ENCODE measurements around the gene BLCAP. TPM values are rescaled to one million over a fixed set of nuclear protein-coding genes. Genes with fewer than 3 reads are reported as not detected.

BLCAP gene
- total RNA-seq, 3 donors from 2014 or later, result 62.9 to 81.8 (median 63.2) TPM

DNA sequence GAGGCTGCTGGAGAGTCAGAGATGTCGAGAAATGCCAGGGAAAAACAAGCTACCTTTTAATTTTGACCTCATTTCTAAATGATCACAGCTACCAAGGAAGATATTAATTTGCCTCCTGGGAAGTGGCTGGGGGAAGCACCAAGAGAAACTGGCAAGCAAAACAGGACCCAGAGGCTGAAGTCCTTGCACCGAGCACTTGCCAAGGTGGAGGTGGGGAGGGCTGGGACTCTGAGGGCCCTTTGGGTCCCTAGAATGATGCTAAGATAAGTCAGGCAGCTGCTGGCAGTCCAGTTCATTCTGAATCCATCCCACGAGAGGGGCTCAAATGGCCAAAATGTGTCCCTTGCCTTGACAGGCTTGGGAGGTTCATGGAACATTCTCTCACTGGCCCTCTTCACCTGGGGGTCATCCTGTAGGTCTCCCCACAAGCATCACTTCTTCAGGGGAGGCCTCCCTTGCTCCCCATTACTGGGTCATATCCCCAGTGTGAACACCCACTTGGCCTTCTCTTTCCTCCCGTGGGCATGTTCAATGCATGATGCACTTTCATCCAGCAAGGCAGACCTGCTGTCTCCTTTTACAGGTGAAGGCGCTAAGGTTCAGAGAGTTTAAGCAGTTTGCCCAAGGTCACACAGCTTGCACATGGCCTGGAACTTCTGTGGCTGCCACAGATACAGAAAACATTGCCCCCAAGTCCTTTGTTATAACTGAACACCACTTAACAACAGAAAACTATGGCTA lies 39.1 kb upstream of the BLCAP start:
- peaks cover 0 to 65% of the 10 kb centered on the region in 2 donors for H3K27me3 ChIP-seq

DNA sequence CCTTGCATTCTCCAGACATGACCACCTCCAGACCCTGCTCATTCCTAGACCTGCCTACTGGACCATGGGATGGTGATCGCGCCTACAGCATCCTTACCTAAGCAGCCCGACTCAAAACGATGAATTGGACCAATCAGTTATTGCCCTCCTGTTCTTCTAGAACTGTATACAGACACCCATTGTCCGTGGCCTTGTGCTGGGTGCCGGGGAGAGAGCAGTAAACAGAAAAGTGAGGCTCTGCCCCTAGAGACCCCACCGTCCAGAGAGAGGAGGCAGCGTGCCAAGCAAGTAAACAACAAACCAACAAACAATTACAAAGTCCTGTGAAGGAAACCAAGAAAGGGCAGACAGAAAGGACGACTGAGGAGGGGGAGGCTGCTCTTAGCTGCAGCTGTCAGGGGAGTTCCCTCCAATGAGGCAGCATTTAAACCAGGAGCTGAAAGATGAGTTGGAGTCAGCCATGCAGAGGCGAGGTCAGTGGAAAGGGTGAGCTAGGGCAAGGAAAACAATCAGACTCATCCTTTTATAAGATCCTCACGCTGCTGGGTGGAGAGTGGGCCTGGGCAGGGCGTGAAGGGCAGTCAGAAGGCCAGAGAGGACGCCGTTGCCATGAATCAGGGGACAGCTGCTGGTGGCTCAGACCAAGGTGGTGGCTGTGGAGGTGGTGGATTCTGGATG lies 37.6 kb upstream of the BLCAP start:
- TF ChIP-seq POLR2A (IDR thresholded peaks at IDR 0.05) (no peak), POLR2AphosphoS5 (IDR thresholded peaks at IDR 0.05) (no peak)
- TF ChIP-seq, protein P1, sequence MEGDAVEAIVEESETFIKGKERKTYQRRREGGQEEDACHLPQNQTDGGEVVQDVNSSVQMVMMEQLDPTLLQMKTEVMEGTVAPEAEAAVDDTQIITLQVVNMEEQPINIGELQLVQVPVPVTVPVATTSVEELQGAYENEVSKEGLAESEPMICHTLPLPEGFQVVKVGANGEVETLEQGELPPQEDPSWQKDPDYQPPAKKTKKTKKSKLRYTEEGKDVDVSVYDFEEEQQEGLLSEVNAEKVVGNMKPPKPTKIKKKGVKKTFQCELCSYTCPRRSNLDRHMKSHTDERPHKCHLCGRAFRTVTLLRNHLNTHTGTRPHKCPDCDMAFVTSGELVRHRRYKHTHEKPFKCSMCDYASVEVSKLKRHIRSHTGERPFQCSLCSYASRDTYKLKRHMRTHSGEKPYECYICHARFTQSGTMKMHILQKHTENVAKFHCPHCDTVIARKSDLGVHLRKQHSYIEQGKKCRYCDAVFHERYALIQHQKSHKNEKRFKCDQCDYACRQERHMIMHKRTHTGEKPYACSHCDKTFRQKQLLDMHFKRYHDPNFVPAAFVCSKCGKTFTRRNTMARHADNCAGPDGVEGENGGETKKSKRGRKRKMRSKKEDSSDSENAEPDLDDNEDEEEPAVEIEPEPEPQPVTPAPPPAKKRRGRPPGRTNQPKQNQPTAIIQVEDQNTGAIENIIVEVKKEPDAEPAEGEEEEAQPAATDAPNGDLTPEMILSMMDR (IDR thresholded peaks at IDR 0.05), result no peak
- Histone ChIP-seq H3K36me3 (no peaks in the 10 kb centered on the region), H3K4me3 (no peak overlapping the region), H3K4me1 (no peaks in the 10 kb centered on the region), H3K27me3 (peaks cover 0 to 59% of the 10 kb centered on the region in 2 donors), H3K9me3 (no peaks in the 10 kb centered on the region), H3K27ac (no peak overlapping the region)
- intact Hi-C loops (cut with DNase I; ENCODE audit: low total_unique reads), result no loop called here
- no peak for DNase-seq (ENCODE audit: low spot score in 2 of 2)

More for the DNA sequence above, 39.1 kb upstream of the BLCAP start:
- no peak for DNase-seq (ENCODE audit: low spot score in 2 of 2)
- TF ChIP-seq POLR2AphosphoS5 (IDR thresholded peaks at IDR 0.05) (no peak), POLR2A (IDR thresholded peaks at IDR 0.05) (no peak)
- TF ChIP-seq, protein P1 (IDR thresholded peaks at IDR 0.05), result no peak
- Histone ChIP-seq H3K4me1 (no peaks in the 10 kb centered on the region), H3K36me3 (no peaks in the 10 kb centered on the region), H3K9me3 (no peaks in the 10 kb centered on the region), H3K4me3 (no peak overlapping the region), H3K27ac (no peak overlapping the region)
- intact Hi-C loops (cut with DNase I; ENCODE audit: low total_unique reads), result no loop called here

DNA sequence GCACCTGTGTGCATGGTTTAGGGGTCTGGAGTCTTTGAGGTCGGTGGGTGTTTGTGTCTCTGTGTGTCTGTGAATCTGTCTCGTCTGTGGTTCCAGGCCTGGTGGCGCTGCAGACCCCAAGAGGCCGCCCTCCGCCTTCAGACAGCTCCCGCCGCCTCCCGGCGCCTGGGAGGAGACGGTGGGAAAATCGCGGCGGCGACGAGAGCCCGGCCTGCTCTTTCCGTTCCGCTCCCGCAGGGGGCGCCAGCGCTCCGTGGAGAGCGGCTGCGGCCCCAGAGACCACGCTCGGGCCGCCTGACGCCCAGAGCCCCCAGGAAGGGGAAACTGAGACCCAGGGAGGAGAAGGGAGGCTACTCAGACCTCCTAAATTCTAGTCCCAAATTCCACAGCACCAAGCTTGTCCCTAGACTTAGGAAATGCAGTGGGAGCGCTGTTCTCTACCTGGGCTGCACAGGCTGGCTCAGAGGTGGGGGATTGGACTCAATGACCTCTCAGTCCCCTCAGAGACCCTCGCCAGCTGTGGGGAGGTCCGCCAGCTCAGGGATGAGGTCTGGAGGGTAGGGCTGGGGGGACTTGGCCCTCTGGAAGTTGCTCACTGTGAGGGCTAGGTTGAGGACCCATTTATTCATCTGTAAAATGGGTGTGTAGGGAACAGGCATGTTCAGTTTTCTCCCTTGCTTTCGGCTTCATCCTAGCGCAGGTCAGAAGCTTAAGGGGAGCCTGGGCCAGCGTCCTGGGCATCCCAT lies 36.9 kb upstream of the BLCAP start:
- DNase-seq (ENCODE audit: low spot score in 2 of 2), result no peak
- Histone ChIP-seq H3K9me3 (no peaks in the 10 kb centered on the region), H3K4me3 (no peak overlapping the region), H3K27ac (no peak overlapping the region), H3K36me3 (no peaks in the 10 kb centered on the region), H3K27me3 (peaks cover 0 to 52% of the 10 kb centered on the region in 2 donors), H3K4me1 (no peaks in the 10 kb centered on the region)
- intact Hi-C loops (cut with DNase I; ENCODE audit: low total_unique reads), result no loop called here
- TF ChIP-seq POLR2A (IDR thresholded peaks at IDR 0.05), result no peak
- no peak for TF ChIP-seq POLR2AphosphoS5 (IDR thresholded peaks at IDR 0.05)
- TF ChIP-seq, protein P1 (IDR thresholded peaks at IDR 0.05), result peak in 2 of 3 donors; percentile 79 to 84

DNA sequence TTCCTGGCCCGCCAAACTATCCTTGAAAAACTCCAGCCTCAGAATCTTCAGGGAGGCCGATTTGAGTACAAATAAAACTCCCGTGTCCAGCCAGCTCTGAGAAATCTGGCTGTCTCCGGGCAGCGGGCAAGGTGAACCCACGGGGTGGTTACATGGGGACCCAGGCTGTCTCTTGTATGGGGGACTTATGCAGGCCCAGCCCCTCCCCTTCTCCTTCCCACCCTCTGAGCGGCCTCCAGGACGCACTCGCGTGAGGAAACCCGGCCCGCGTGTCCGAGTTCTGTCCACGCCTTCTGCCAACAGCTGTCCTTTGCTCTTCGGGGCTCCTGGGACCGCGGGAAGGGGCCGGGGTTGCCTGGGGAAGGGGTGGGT lies 36.3 kb upstream of the BLCAP start:
- Histone ChIP-seq H3K4me1 (no peaks in the 10 kb centered on the region), H3K27ac (no peak overlapping the region), H3K36me3 (no peaks in the 10 kb centered on the region), H3K9me3 (no peaks in the 10 kb centered on the region), H3K27me3 (peaks cover 0 to 52% of the 10 kb centered on the region in 2 donors), H3K4me3 (no peak overlapping the region)
- intact Hi-C loops (cut with DNase I; ENCODE audit: low total_unique reads), result no loop called here
- TF ChIP-seq, protein P1 (IDR thresholded peaks at IDR 0.05), result no peak
- TF ChIP-seq POLR2AphosphoS5 (IDR thresholded peaks at IDR 0.05), result no peak
- TF ChIP-seq POLR2A (IDR thresholded peaks at IDR 0.05), result no peak
- DNase-seq (ENCODE audit: low spot score in 2 of 2), result no peak

All from breast epithelium (tissue), 4 donors.